Activated CD8-positive, alpha-beta memory T cell treated with anti-CD3 and anti-CD28 coated beads, Interleukin-2, amount 10 ng/mL, durations not matched to agents 7 days and 5 days (primary cell): ENCODE data around the gene CARMIL1. TPM values are rescaled to one million over a fixed set of nuclear protein-coding genes. Genes with fewer than 3 reads are reported as not detected.

Experiments
- ATAC-seq: fragments of 150-1000 bp; cut with Tn5 transposase; one replicate; pipeline ENCODE4 v1.10.0; 2021; ENCODE audit warnings: moderate library complexity
- CTCF ChIA-PET: fragments of 350-600 bp; sonication (Branson Sonifier 250); formaldehyde crosslinking; loops from one replicate; lab custom pipeline; 2021; ENCODE audit warnings: antibody characterized with exemption; lab: Charles Lee
- DNase-seq: peaks from one replicate; pipeline ENCODE4 v3.0.0-alpha.2; 2020
- H3K27ac Mint-ChIP-seq: one replicate; pipeline ENCODE4 v1.8.0; 2021; ENCODE audit warnings: mild to moderate bottlenecking, mixed read lengths
- H3K27me3 Mint-ChIP-seq: one replicate; pipeline ENCODE4 v1.8.0; 2021; ENCODE audit warnings: mixed read lengths
- H3K36me3 Mint-ChIP-seq: one replicate; pipeline ENCODE4 v1.8.0; 2021; ENCODE audit warnings: mild to moderate bottlenecking, mixed read lengths
- H3K4me1 Mint-ChIP-seq: one replicate; pipeline ENCODE4 v1.8.0; 2021; ENCODE audit warnings: mixed read lengths
- H3K4me3 Mint-ChIP-seq: one replicate; pipeline ENCODE4 v1.8.0; 2021; ENCODE audit warnings: mild to moderate bottlenecking, moderate library complexity, mixed read lengths
- H3K9me3 Mint-ChIP-seq: one replicate; pipeline ENCODE4 v1.8.0; 2022; ENCODE audit warnings: low read depth, mixed read lengths
- total RNA-seq, 2 experiments: library from RNA; stranded (reverse); gene quantifications; one replicate each; pipeline ENCODE4 v1.2.3, GENCODE V29; 2021

CARMIL1 gene
- total RNA-seq, 2 experiments from 2014 or later: 3.4 to 3.8 TPM

DNA sequence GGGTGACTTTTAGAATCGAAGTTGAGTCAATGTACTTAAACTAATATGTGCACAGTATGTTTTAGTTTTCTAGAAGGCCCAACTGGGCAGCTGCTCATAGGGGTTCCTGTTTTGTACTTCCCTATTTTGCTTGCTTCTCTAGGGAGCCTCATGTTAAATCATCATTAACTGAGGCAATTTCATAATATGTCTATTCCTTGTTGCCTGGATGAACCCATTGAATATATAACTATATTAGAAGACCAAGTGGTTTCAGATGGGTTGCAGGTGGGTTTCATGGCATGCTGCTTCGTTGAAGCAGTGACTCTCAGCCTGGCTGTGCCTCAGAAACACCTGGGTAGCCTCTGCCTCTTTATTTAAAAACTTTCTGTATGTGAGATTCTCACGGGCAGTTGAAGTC is 22.2 kb downstream of the CARMIL1 start:
- H3K9me3 Mint-ChIP-seq: no peaks in the 10 kb centered on the region
- H3K27ac Mint-ChIP-seq: no peak overlapping the region
- CTCF ChIA-PET: no interaction called here
- no peak overlapping the region for H3K4me3 Mint-ChIP-seq
- H3K27me3 Mint-ChIP-seq: no peaks in the 10 kb centered on the region
- H3K4me1 Mint-ChIP-seq: no peaks in the 10 kb centered on the region
- ATAC-seq (no peak), DNase-seq (no peak)
- H3K36me3 Mint-ChIP-seq: no peaks in the 10 kb centered on the region

DNA sequence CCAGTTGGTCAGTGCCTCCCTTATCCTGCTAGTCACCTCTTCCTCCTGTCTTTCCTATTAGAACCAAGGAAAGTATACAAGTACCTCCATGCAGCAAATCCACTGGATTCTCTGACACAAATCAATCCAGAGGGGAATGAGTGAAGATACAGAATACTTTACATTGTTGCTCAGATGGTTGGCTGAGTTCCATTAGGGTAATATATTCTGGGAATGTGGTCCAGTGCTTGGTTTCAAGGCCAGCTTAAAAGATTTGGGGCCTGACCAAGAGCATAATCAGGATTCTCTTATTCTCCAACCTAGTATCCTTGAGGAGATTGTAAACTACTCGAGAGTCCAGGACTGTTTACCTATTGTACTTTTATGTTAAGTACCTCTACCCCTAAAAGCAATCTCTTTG is 23.0 kb downstream of the CARMIL1 start:
- ATAC-seq (no peak), DNase-seq (no peak)
- CTCF ChIA-PET: no interaction called here
- no peak overlapping the region for H3K27ac Mint-ChIP-seq
- H3K27me3 Mint-ChIP-seq: no peaks in the 10 kb centered on the region
- no peak overlapping the region for H3K4me3 Mint-ChIP-seq
- no peaks in the 10 kb centered on the region for H3K4me1 Mint-ChIP-seq
- H3K9me3 Mint-ChIP-seq: no peaks in the 10 kb centered on the region
- H3K36me3 Mint-ChIP-seq: no peaks in the 10 kb centered on the region

- ATAC-seq (no peak), DNase-seq (no peak)
- CTCF ChIA-PET: no interaction called here
- Mint-ChIP-seq H3K9me3 (no peaks in the 10 kb centered on the region), H3K27me3 (no peaks in the 10 kb centered on the region), H3K4me3 (no peak overlapping the region), H3K27ac (no peak overlapping the region), H3K4me1 (no peaks in the 10 kb centered on the region), H3K36me3 (no peaks in the 10 kb centered on the region)
These were observed 23.5 kb downstream of the CARMIL1 start for GRCh38 chr6:25302677-25303128.

DNA sequence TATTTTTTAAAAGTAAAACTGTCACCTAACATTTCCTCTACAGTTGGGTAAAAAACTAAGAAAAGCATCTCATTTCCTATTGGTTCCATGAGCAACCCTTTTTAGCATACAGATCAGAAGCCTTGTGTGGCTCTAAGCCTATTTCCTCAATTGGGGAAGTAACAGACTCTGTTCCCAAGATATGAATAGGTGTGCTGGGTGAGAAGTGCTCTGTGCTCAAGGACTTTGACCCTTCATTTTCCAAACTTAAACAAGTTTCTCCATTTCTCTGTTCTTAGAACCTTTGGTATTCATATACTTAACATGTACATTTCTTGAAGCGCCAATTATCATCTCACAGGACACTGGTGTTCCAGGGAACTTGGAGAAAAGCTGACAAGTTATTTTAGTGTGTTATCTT is 24.1 kb downstream of the CARMIL1 start:
- no peak for ATAC-seq
- Mint-ChIP-seq H3K9me3 (no peaks in the 10 kb centered on the region), H3K4me3 (no peak overlapping the region), H3K36me3 (no peaks in the 10 kb centered on the region), H3K27me3 (no peaks in the 10 kb centered on the region), H3K4me1 (no peaks in the 10 kb centered on the region), H3K27ac (no peak overlapping the region)
- DNase-seq: no peak
- CTCF ChIA-PET: no interaction called here

- H3K9me3 Mint-ChIP-seq: no peaks in the 10 kb centered on the region
- CTCF ChIA-PET: no interaction called here
- no peak for ATAC-seq
- no peaks in the 10 kb centered on the region for H3K36me3 Mint-ChIP-seq
- H3K27me3 Mint-ChIP-seq: no peaks in the 10 kb centered on the region
- no peaks in the 10 kb centered on the region for H3K4me1 Mint-ChIP-seq
- DNase-seq: no peak
- no peak overlapping the region for H3K4me3 Mint-ChIP-seq
- H3K27ac Mint-ChIP-seq: no peak overlapping the region
These were observed 27.2 kb downstream of the CARMIL1 start for GRCh38 chr6:25306379-25306778.

DNA sequence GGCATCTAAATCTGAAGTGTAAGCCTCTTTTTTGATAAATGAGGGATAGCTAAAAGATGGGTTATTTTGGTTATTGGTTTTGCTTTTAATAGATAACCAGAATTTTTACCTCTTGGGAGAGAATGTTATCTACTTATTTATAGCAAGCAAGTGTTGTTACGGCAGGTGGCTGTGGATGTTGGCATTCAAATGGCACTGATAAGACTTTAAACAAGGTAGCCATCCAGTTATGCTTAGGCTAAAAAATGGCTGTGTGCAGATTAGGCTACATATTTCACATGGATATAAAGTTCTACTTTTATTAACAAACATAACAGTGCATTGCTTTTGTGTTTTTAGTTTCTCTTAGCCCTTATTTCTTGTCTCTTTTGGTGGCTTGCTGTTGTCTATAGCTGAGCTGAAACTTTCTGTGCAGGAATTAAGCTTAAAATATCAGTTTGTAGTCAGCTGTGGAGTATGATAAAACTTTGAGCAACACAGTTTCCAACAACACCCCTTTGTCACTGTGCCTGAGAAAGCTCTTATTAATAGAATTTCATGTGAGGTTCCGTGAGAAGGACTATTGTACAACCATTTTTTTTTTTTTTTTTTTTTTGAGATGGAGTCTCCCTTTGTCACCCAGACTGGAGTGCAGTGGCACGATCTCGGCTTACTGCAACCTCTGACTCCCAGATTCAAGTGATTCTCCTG is 28.8 kb downstream of the CARMIL1 start:
- Mint-ChIP-seq H3K9me3 (no peaks in the 10 kb centered on the region), H3K4me1 (no peaks in the 10 kb centered on the region), H3K27me3 (no peaks in the 10 kb centered on the region), H3K36me3 (no peaks in the 10 kb centered on the region), H3K4me3 (no peak overlapping the region), H3K27ac (no peak overlapping the region)
- no peak for ATAC-seq
- CTCF ChIA-PET: no interaction called here
- no peak for DNase-seq

- Mint-ChIP-seq H3K27me3 (no peaks in the 10 kb centered on the region), H3K36me3 (no peaks in the 10 kb centered on the region), H3K27ac (no peak overlapping the region), H3K9me3 (no peaks in the 10 kb centered on the region), H3K4me1 (no peaks in the 10 kb centered on the region), H3K4me3 (no peak overlapping the region)
- ATAC-seq: no peak
- CTCF ChIA-PET: no interaction called here
- no peak for DNase-seq
These were observed 30.7 kb downstream of the CARMIL1 start for GRCh38 chr6:25309886-25310285.

GRCh38 chr6:25311331-25311840 is 32.2 kb downstream of the CARMIL1 start:
- H3K36me3 Mint-ChIP-seq: no peaks in the 10 kb centered on the region
- H3K9me3 Mint-ChIP-seq: no peaks in the 10 kb centered on the region
- no peak for ATAC-seq
- no peak overlapping the region for H3K27ac Mint-ChIP-seq
- CTCF ChIA-PET: no interaction called here
- DNase-seq: no peak
- H3K4me3 Mint-ChIP-seq: no peak overlapping the region
- H3K27me3 Mint-ChIP-seq: no peaks in the 10 kb centered on the region
- no peaks in the 10 kb centered on the region for H3K4me1 Mint-ChIP-seq

GRCh38 chr6:25312034-25312620 is 33.0 kb downstream of the CARMIL1 start:
- CTCF ChIA-PET: no interaction called here
- no peaks in the 10 kb centered on the region for H3K9me3 Mint-ChIP-seq
- no peaks in the 10 kb centered on the region for H3K36me3 Mint-ChIP-seq
- H3K4me3 Mint-ChIP-seq: no peak overlapping the region
- no peaks in the 10 kb centered on the region for H3K27me3 Mint-ChIP-seq
- ATAC-seq: no peak
- H3K4me1 Mint-ChIP-seq: no peaks in the 10 kb centered on the region
- no peak overlapping the region for H3K27ac Mint-ChIP-seq
- no peak for DNase-seq

GRCh38 chr6:25312703-25313102 is 33.5 kb downstream of the CARMIL1 start:
- Mint-ChIP-seq H3K27me3 (no peaks in the 10 kb centered on the region), H3K9me3 (no peaks in the 10 kb centered on the region), H3K4me3 (no peak overlapping the region), H3K36me3 (no peaks in the 10 kb centered on the region), H3K4me1 (no peaks in the 10 kb centered on the region), H3K27ac (no peak overlapping the region)
- no peak for ATAC-seq
- no peak for DNase-seq
- CTCF ChIA-PET: no interaction called here

DNA sequence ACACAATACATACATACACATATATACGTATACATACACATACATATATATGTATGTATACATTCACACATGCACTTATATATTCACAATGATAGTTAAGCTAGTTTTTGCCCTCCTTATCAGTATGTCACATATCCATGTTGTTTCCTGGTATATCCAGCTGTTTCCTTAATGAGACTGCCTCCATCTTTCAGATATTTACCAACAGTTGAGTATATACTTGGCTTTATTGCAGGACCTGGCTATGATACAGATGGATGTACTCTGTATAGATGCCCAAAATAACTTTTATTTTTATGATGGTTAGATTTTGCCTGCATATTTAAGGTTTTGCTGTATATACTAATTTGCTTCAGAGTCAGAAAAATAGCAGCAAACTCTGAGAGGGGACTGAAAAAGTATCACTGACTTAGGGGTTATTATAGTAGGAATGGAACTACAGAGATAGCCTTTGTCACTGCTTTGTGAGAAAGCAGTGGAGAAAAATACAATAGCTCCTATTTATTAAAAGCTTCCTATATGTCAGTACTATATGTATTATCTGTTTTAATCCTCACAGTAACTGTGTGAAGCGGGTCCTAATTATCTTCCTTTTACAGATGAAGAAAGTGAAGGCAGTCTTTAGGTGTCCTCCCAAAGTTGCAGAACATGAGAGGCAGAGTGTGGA is 35.5 kb downstream of the CARMIL1 start:
- no peaks in the 10 kb centered on the region for H3K4me1 Mint-ChIP-seq
- H3K27ac Mint-ChIP-seq: no peak overlapping the region
- CTCF ChIA-PET: no interaction called here
- ATAC-seq: no peak
- H3K36me3 Mint-ChIP-seq: no peaks in the 10 kb centered on the region
- no peaks in the 10 kb centered on the region for H3K9me3 Mint-ChIP-seq
- H3K27me3 Mint-ChIP-seq: no peaks in the 10 kb centered on the region
- no peak for DNase-seq
- H3K4me3 Mint-ChIP-seq: no peak overlapping the region

- CTCF ChIA-PET: interaction anchor here (1.2 kb wide), 1 partner anchor 10 kb away, joined by 3 read pairs; no protein-coding TSS in a partner anchor
- no peaks in the 10 kb centered on the region for H3K27me3 Mint-ChIP-seq
These were observed 36.3 kb downstream of the CARMIL1 start for GRCh38 chr6:25315194-25316177.

GRCh38 chr6:25316626-25317025 is 37.5 kb downstream of the CARMIL1 start:
- DNase-seq (no peak), ATAC-seq (no peak)
- Mint-ChIP-seq H3K9me3 (no peaks in the 10 kb centered on the region), H3K27ac (no peak overlapping the region), H3K36me3 (no peaks in the 10 kb centered on the region), H3K4me1 (no peaks in the 10 kb centered on the region), H3K27me3 (no peaks in the 10 kb centered on the region), H3K4me3 (no peak overlapping the region)
- CTCF ChIA-PET: interaction anchor here (1.2 kb wide), 1 partner anchor 9 kb away, joined by 3 read pairs; no protein-coding TSS in a partner anchor

More at GRCh38 chr6:25315194-25316177, 36.3 kb downstream of the CARMIL1 start:
- Mint-ChIP-seq H3K36me3 (no peaks in the 10 kb centered on the region), H3K4me3 (no peak overlapping the region), H3K4me1 (no peaks in the 10 kb centered on the region), H3K27ac (no peak overlapping the region), H3K9me3 (no peaks in the 10 kb centered on the region)
- ATAC-seq (no peak), DNase-seq (no peak)
